CD4-positive, alpha-beta T cell treated with Interleukin-17A for 4 hours (primary cell): Measurements from ENCODE around the gene RETREG1.
A peak's percentile ranks its signal among the peaks of the same experiment; 100 is the strongest.
"Not testable (repeated sequence)": the region's sequence is repeated elsewhere in the genome, so short reads cannot be mapped to it uniquely, and the experiment has no call there.

ENCODE experiments used
- DNase-seq: peaks from one replicate; pipeline ENCODE4 v3.0.0-alpha.2; 2020; ENCODE audit warnings: mixed read lengths

RETREG1 gene

DNA sequence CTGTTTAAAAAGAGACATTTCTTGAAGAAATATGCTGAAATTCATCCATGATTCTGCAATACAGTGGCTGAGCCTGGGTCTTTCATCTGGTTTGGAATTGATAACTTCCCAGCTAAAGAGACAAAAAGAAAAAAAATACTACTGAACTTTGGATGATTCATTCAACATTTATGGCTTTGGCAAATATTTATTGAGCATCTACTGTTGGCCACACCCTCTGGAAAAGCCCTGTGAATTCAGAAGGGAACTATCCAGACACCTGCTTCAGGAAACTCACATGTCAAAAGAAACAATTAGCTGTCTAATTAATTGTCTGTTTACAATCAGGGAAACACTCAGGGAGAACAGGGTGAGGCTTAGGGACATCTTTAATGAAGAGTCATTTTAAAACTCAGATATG, 133.4 kb downstream of the RETREG1 start:
- DNase-seq: no peak

DNA sequence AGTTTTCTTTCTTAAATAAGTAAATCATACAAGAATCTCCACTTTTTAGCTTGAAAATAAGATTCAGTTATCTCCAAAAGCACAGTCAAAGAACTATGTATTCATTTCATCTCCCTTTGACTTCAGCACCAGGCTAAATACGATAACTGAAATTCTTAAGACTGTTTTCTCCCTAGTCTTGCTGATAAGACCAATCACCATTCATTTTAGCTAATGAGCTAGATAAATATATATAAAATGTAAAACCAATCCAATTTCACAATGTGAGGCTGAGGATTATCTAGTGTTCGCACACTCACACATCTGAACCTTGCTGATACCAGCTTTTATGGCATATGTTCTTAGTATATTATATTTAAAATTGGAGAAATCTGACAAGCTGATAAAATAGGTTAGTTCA, 133.9 kb downstream of the RETREG1 start:
- no peak for DNase-seq

DNA sequence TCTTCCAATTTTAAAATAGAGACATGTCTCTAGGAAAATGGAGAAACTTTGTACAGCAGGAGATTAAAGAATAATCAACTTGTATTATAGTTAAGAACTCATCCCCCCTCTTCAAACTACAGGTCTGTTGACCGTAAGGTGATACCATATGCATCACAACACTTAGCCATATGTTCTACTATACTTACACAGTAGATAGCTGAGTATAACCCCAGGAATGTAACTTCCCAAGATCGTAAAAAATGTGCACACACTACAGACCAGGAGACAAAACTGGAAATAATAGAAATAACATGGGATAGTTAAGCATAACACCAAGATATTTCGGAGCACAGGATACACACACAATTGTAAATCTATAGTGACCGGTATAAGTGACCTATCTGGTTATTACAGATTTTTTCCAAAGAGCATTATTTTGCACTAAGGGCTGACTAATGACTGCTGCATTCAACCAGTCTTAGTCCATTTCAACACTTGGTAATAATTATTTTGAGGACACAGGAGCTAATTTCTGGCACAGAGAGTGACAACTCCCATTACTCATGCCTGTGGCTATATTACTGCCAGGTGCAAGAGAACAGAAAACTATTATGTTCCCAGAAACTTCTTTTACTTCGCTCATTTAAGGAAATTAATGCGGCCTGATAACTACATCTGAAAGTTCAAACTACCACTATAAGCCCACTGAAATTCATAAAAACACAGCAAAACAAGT, 135.8 kb downstream of the RETREG1 start:
- DNase-seq: no peak

DNA sequence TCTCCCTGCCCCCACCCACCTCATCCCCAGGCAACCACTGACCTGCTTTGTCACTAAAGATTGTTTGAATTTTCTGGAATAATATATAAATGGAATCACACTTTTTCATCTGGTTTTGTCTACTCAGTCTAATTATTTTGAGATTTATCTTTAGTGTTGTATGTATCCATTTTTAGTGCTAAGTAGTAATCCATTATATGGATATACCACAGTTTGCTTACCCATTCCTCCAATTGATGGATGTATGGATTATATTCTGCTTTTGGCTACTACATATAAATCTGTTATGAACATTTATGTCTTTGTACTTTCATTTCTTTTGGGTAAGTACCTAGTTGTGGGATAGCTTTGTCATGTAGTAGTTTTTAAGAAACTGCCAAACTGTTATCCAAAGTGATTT, 136.7 kb downstream of the RETREG1 start:
- no peak for DNase-seq

DNA sequence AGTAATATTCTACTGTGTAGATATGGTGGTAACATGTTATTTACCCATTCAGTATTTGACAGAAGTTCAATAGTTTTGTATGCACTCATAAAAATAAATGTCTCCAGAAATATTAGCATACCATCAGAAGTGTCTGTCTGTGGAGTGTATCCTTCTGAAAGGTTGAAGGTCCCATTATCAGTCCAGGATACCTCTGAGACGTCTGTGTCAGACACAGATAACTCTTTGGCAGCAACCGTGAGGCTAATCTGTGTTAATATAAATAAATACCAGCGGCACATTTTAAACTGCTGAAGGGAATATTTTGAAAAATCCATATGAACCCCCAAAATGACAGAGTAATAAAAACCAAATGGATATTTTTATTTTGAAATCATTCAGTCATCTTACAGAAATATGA, 139.3 kb downstream of the RETREG1 start:
- no peak for DNase-seq

DNA sequence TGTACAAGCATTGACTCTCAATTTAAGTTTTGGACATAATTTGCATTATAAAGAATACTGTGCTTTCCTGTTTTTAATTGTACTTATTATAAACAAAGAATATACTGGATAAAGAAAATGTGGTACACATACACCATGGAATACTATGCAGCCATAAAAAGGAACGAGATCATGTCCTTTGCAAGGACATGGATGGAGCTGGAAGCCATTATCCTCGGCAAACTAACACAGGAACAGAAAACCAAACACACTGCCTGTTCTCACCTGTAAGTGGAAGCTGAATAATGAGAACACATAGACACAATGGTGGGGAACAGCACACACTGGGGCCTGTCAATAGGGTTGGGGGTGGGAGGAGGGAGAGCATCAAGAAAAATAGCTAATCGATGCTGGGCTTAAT, 140.4 kb downstream of the RETREG1 start:
- DNase-seq: not testable (repeated sequence)

DNA sequence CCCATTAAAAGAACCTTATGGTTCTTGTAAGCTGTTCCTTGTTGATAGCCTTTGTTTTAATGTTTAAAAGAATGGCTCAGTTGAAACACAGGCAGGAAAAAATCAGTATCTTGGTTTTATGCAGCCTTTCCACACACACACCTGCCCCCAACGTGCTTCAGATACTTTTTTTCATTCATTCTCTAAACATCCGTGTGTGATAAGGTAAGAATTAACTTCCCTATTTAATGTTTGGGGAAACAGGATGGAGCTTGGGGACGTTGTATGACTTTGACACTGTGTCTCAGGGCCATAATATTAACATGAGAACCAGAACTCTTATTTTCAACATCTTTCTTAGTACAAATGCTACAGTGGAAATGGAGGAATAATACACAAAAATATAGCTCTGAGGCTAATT, 145.4 kb downstream of the RETREG1 start:
- no peak for DNase-seq

DNA sequence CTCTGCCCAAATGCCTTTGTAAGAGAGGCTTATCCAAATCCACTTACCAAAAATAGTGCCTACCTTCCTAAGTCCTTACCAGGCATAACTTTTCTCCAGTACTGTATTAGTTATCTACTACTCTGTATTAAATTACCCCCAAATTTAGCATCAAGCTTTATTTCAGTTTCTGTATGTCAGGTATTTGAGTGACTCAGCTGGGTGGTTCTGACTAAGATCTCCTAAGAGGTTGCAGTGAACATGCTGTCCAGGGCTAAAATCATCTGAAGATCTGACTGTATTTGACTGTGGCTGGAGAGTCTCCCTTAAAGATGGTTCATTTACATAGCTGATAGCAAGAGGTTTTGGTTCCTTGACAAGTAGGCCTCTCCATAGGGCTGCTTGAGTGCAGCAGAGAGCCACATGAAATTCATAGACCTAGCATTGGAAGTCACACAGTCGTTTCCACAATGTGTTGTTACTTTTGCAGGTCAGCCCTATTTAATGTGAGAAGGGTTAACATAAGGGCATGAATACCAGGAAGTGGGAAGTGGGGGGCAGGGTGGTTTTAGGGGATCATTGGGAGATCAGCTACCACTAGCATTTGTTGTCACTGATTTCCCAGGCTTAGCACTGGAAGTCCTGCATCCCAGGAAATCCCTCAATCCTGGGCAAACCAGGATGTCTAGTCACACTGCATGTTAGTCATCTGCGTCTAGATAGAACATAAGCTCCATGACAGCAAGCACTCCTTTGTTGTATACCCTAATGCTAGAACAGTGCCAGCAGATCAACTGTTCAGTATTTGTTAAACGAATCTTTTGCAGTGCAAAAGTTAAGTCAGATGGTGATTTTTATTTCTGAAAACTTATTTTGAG, 149.2 kb downstream of the RETREG1 start:
- no peak for DNase-seq

DNA sequence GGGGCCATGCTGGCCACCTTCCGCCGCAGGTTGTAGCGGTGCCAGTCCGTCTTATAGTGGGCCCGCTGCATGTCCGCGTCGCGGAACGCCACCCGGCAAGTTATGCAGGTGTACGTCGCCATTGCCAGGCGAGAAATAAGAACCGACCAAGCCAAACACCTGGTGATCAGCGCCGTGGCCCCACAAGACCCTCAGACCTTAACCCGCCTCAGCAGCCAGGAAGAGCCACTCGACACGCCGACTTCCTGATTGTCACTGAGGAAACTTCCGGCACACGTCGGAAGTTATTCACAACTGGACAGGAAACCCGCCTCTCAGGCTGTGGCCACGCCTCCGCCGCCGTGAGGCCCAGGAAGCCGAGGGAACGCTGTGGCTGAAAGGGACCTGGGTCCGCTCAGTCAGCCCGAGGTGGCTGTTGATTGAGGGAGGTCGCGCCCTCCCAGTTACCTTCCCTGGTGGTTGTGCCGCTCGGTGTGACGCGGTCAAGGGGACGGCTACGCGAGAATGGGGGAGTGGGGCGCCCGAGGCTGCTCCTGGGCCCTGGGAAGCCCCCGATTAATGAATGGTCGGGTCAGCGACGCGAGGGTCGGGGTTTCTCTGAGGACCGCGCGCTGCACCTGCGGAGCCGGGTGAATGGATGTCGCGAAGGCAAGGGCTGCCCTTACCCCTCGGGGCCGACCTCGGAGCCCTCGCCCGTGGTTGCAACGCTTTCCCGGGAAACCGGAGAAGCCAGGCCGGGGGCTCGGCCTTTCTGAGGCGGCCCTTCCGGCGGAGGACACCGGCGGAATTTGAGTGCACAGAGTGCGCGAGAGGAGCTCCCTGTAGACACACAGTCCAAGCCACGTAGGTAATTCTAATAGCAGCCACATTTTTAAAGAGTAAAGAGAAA, 151.0 kb downstream of the RETREG1 start, which contains the start of gene ZNF622:
TSS of gene ZNF622 (minus strand) at position 257 of the 889 bp plus-strand sequence. CDS start at position 122, 135 bp downstream.
- peak; percentile 92 for DNase-seq

DNA sequence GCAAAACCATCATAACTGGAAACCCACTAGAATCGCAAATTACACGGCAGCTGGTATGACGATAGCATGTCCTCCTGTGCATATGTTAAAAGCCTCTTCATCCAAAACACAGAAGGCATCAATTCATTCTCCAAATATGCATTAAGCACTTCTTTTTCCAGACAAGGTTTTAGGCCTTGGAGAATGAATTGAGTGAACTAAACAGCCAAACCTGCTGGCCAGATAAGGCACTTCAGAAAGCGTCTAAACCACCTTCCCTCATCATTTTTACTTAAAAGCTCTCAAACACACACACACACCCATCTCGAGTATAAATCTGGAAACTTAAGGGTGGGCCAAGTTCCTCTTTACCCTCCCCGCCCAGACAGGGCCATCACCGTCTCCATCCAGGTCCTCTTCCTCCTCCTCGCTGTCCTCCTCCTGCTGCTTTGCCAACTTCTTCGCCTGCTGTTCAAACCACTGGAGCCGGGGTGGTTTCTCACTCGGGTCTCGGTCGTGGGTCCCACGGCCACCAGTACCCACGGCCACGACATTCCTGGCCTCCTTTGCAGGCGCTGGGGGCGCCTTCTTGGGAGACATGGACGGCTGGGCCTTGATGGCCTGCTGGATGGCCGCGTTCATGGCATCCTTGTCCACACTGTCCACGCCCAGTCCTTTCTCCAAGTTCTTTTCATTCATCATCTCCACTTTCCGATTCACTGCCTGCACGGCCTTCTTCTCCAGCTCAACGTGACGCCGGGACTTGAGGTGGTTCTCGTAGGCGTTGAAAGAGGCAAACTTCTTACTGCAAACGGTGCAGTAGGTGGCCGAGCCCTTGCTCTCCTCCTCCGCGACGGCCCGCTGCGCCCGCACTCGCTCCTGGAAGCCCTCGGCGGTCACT, 151.9 kb downstream of the RETREG1 start:
- DNase-seq: no peak

DNA sequence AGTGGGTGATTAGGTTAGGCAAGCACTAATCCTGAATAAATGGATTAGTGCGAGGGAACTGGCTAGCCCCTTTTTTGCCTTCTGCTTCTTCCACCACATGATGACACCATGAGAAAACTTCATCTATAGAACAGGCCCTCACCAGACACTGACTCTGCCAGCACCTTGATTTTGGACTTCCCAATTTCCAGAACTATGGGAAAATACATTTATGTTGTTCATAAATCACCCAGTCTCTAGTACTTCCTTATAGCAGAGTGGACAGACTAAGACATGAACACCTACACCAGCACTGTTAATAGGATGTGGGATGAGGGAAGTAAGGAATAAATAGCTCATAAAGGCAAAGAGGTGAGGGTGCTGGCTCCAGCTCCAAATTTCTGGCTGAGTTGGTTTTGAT, 152.6 kb downstream of the RETREG1 start:
- DNase-seq: no peak

DNA sequence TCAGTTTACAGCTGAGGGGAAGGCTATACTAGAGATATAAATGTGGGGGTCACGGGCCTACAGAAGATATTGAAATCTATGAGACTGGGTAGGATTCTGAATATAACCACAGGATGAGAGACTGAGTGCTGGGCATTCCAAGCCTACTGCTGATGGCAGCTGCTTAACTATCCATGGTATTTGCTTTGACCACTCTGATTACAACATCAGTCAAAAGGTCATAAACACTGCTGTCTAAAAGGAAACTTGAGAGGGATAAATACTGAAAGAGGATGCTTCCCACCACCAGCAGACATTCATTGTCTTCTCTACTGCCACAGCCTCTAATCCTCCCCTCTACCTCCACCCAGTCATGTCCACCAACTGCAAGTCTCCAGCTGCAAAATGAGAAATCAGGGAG, 155.0 kb downstream of the RETREG1 start:
- DNase-seq: no peak

DNA sequence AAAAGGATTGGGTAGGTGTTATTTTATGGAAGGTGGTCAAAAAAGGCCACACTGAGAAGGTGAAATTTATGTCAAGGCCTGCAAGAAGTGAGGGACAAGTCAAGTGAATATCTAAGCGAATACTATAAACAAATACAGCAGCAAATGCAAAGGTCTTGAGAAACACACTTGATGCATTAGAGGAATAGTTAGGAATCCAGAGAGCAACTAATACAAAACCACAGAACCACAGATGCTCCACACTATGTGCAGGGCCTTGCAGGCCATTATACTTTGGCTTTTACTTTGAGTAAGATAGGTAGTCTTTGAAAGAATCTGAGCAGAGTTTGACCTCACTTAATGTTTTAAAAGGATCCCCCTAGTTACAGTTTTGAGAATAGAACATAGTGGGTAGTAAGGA, 155.8 kb downstream of the RETREG1 start:
- no peak for DNase-seq

DNA sequence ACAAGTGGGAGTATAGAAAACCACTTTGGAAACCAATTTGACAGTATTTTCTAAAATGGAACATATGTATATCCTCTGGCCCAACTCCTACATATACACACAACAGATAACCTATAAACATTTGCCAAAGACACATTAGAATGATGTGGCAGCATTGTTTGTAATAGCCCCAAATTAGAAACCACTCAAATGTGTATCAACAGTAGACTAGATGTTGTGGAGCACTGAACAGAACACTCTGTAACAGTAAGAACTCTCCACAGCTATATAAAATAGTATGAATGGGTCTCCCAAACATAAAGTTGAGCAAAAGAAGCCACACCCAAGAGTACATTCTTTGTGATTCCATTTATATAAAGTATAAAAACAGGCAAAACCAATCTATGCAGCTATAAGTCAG, 157.3 kb downstream of the RETREG1 start:
- DNase-seq: no peak

DNA sequence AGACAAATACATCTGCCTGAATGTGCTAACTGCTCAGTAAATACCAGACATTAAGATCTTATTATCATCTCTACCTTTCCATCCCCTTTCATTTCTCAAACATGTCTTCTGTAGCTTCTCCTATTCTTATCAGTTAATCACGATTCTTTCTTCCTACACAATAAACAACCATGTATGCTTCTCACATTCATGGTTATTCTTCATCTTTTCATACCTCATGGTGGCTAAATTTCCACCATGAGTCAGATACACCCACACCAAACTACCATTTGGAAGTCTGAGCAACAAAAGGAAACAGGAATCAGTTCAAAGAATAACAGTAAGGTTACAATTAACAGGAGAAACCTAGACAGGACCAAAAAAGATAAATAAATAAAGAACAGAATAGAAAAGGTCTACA, 158.9 kb downstream of the RETREG1 start:
- DNase-seq: no peak

DNA sequence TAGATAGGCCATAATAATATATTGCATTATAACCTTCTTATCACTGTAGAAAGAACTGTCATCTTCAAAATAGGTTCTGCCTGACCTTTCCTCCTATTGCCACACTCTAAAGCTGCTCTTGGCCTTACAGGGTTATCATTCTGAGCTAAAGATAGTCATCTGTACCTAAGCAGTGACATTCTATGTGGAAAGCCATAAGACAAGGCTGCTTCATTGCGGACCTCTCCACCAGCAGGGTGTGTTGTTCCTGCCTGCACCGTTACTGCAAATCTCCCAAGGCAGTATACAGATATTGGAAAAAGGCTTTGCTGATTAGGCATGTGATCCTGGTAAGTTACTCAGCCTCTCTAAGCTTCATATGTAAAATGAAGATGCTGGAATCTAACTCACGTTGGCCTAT, 159.3 kb downstream of the RETREG1 start:
- no peak for DNase-seq

DNA sequence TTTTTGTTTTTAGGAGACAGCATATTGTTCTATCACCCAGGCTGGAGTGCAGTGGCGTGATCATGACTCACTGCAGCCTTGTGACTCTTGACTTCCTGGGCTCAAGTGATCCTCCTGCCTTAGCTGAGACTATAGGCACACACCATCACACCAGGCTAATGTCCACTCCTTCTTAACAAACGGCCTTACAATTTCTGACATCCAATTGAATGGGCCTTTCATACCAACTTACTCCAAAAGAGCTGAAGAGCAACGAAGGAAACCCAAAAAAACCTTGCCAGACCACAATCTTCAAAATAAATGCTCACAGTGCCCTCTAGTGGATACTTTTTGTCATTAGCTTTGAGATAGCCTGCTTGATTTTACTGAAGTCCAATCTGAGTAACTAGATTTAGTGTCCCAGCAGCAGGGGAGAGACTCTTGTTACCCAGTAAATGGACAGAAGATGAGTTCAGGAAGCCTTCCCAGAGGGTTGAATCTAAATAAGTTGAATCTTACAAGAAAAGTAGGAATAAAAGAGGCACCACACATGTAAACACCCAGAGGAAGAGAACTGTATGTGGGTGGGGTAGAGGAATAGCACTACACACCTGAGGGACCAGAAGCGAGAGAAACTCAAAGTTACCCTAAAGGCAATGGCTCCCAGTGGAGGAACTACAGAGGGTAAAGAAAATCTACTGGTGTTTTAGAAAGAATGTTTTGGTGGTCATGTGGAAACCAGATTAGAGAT, 160.5 kb downstream of the RETREG1 start:
- peak; percentile 45 for DNase-seq

DNA sequence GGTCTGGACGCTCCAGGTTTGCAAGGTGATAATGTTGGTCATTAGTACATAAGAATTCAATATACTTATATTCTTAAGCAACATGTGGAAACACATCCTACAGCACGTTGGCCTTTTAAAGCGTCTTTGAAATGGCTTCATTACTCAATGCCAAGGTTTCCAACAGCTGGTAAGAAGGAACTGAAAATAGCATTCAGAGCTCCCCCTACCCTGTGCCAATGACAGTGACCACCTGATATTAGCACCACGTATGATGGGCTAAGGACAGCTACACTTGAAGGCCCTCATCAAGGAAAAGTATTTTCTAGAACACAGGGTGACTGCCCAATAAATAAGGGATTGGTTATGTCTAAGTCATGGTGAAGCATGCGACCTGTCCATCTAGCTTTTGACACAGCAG, 161.1 kb downstream of the RETREG1 start:
- DNase-seq: no peak

DNA sequence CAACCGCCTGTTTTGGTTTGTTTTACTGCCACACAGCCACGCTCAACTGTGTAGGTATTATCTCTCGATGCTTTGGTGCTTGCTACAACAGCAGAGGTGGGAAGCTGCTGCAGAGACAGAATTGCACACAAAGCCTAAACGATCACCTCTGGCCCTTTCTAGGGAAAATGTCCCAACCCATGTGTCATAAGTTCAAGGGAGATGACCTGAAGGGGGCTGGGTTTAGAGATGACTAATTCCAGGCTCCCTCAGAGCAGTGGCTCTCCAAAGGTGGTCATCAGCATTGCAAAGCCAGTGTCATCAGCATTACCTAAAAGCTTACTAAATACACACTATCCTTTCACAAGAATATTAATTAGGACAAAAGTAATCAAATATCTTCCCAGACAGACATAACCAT, 162.1 kb downstream of the RETREG1 start:
- DNase-seq: no peak

DNA sequence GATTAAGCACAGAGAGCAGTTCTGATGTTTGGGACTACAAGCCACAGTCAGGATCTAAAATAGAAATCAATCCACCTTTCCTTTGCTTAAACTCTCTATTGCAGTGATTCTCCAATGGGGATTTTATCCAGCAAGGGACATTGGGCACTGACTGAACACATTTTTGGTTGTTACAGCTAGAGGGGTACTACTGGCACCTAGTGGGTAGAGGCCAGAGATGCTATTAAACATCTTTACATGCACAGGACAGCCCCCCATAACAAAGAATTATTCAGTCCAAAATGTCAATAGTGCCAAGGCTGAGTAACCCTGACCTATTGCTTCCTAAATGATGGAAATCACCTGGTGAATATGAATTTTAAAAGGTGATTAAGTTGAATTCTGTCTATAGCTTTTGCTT, 163.2 kb downstream of the RETREG1 start:
- DNase-seq: no peak

DNA sequence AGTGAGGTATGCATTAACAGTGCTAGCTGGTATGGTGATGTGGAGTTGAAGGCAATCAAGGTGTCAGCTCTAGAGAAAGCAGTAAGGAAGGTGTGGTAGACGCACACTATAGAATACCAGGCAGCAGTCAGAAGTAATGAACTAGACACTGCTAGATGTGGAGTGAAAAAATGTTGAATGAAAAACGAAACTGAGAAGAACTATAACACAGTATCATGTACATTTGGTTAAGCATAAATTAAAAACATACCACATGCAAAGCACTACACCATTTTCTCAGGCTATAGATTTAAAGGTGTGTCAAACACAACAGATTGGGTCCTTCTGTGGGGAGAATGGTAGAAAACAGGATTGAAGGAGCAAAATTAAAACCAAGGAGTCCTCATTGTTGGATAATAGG, 166.6 kb downstream of the RETREG1 start:
- DNase-seq: no peak

DNA sequence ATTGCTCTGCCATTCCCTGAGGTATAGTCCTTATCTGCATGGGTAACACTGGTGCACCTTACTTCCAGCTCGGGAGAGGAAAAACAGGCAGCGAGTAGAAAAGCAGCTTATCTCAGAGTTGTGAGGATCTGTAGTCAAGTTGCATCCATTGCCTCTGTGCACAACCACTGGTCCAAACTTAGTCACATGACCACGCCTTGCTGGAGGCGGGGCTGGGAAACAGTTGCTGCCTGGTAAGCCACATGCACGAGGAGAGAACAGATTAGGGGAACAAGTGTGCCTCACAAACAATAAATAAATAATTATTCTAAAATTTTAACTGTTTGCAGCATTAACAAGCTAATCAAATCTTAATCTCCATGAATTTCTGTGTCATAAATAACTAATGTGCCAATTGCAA, 169.8 kb downstream of the RETREG1 start:
- DNase-seq: no peak
